ENCODE data around the gene ST8SIA2.

DNA sequence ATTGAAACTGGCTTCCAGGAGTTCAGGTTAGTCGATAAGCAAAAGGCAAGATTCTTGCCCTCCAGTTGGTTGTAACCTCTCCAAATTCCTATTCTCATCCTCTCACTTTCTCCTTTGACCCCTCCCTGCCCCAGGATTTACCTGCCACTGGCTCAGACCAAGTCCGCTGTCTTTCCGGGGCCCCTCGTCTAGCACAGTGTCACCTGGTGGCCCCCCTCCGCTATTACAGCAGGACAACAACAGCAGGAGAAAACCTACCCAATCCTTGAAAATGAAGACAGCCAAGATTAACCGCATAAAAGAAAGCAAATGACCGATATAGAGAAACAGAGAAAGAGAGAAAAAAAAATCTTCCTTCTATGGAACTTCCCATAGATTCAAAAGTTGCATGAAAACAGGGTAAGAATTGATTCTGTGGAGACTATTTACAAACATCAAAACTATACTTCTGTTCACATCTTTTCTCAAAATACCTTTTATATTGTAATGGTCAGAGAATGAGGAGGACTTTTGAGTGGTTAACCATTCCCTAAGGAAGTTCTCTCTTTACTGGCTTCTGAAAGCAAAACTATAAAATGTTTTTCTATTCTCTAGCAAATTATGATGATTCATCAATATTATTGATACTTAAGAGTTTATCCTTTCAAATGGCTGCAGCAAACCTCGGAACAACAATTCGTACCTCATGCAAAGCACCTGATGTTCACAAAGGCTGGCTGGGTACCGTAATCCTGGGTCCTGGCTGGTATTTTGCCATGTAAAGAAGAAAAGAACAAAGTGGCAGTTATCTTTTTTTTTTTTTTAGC, 10.0 kb upstream of the ST8SIA2 start:
- TF ChIP-seq, protein P1, sequence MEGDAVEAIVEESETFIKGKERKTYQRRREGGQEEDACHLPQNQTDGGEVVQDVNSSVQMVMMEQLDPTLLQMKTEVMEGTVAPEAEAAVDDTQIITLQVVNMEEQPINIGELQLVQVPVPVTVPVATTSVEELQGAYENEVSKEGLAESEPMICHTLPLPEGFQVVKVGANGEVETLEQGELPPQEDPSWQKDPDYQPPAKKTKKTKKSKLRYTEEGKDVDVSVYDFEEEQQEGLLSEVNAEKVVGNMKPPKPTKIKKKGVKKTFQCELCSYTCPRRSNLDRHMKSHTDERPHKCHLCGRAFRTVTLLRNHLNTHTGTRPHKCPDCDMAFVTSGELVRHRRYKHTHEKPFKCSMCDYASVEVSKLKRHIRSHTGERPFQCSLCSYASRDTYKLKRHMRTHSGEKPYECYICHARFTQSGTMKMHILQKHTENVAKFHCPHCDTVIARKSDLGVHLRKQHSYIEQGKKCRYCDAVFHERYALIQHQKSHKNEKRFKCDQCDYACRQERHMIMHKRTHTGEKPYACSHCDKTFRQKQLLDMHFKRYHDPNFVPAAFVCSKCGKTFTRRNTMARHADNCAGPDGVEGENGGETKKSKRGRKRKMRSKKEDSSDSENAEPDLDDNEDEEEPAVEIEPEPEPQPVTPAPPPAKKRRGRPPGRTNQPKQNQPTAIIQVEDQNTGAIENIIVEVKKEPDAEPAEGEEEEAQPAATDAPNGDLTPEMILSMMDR (IDR thresholded peaks at IDR 0.05 in 2 of 3, conservative IDR thresholded peaks at IDR 0.05 in 1 of 3; ENCODE audit: control insufficient read depth in 2 of 3, extremely low read depth in 1 of 3, insufficient read depth in 1 of 3, low read depth in 3 of 3, low read length in 3 of 3) = peak; percentile 66 to 91 (median 85)
- no peak for TF ChIP-seq POU2F2 (IDR thresholded peaks at IDR 0.05; ENCODE audit: borderline replicate concordance, low read depth, low read length)
- no peak for TF ChIP-seq POLR2A (IDR thresholded peaks at IDR 0.05; ENCODE audit: low read depth, low read length)
- TF ChIP-seq ZNF274 (IDR thresholded peaks at IDR 0.05; ENCODE audit: insufficient read depth, insufficient read length) = no peak
- TF ChIP-seq YY1 (IDR thresholded peaks at IDR 0.05; ENCODE audit: low read depth, low read length) = no peak
- TF ChIP-seq, protein P2, sequence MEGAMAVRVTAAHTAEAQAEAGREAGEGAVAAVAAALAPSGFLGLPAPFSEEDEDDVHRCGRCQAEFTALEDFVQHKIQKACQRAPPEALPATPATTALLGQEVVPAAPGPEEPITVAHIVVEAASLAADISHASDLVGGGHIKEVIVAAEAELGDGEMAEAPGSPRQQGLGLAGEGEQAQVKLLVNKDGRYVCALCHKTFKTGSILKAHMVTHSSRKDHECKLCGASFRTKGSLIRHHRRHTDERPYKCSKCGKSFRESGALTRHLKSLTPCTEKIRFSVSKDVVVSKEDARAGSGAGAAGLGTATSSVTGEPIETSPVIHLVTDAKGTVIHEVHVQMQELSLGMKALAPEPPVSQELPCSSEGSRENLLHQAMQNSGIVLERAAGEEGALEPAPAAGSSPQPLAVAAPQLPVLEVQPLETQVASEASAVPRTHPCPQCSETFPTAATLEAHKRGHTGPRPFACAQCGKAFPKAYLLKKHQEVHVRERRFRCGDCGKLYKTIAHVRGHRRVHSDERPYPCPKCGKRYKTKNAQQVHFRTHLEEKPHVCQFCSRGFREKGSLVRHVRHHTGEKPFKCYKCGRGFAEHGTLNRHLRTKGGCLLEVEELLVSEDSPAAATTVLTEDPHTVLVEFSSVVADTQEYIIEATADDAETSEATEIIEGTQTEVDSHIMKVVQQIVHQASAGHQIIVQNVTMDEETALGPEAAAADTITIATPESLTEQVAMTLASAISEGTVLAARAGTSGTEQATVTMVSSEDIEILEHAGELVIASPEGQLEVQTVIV (IDR thresholded peaks at IDR 0.05; ENCODE audit: borderline replicate concordance, partially characterized antibody) = no peak
- no peak for TF ChIP-seq TCF12 (IDR thresholded peaks at IDR 0.05; ENCODE audit: low read depth, low read length)
- no peak for TF ChIP-seq EZH2 (IDR thresholded peaks at IDR 0.05; ENCODE audit: borderline replicate concordance, control insufficient read depth, low read depth, low read length)
